Peyer's patch (tissue), 4 donors: ENCODE measurements around the gene LRRC38.
"Not testable (repeated sequence)": the region's sequence is repeated elsewhere in the genome, so short reads cannot be mapped to it uniquely, and the experiment has no call there.

ENCODE experiments used
- POLR2A ChIP-seq, 2 donors: fragments of 450-650 bp; IDR thresholded peaks; one replicate each; pipeline ENCODE4 v1.5.1; 2017; ENCODE audit warnings: antibody characterized with exemption in 2 of 2, mild to moderate bottlenecking in 2 of 2, moderate library complexity in 2 of 2
- TF ChIP-seq, protein P1 (sequence below), 6 experiments: fragments of 450-650 bp in 4 of 6; fragments of 200-600 bp in 2 of 6; sonication (generic) in 1 of 6; IDR thresholded peaks; one replicate each; pipeline ENCODE4 v1.5.1; 2017 to 2019; ENCODE audit warnings: antibody characterized with exemption in 6 of 6, mild to moderate bottlenecking in 3 of 6, moderate library complexity in 1 of 6

DNA sequence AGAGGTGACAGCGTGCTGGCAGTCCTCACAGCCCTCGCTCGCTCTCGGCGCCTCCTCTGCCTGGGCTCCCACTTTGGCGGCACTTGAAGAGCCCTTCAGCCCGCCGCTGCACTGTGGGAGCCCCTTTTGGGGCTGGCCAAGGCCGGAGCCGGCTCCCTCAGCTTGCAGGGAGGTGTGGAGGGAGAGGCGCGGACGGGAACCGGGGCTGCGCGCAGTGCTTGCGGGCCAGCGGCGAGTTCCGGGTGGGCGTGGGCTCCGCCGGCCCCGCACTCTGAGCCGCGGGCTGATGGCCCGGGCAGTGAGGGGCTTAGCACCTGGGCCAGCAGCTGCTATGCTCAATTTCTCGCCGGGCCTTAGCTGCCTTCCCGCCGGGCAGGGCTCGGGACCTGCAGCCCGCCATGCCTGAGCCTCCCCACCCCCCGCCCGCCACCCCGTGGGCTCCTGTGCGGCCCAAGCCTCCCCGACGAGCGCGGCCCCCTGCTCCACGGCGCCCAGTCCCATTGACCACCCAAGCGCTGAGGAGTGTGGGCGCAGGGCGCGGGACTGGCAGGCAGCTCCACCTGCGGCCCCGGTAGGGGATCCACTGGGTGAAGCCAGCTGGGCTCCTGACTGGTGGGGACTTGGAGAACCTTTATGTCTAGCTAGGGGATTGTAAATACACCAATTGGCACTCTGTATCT, 74.6 kb downstream of the LRRC38 start:
- not testable (repeated sequence) for TF ChIP-seq POLR2A (IDR thresholded peaks at IDR 0.05)
- TF ChIP-seq, protein P1, sequence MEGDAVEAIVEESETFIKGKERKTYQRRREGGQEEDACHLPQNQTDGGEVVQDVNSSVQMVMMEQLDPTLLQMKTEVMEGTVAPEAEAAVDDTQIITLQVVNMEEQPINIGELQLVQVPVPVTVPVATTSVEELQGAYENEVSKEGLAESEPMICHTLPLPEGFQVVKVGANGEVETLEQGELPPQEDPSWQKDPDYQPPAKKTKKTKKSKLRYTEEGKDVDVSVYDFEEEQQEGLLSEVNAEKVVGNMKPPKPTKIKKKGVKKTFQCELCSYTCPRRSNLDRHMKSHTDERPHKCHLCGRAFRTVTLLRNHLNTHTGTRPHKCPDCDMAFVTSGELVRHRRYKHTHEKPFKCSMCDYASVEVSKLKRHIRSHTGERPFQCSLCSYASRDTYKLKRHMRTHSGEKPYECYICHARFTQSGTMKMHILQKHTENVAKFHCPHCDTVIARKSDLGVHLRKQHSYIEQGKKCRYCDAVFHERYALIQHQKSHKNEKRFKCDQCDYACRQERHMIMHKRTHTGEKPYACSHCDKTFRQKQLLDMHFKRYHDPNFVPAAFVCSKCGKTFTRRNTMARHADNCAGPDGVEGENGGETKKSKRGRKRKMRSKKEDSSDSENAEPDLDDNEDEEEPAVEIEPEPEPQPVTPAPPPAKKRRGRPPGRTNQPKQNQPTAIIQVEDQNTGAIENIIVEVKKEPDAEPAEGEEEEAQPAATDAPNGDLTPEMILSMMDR (IDR thresholded peaks at IDR 0.05) = not testable (repeated sequence)
